ENCODE data around the gene DUOX1.

Gene DUOX1

DNA sequence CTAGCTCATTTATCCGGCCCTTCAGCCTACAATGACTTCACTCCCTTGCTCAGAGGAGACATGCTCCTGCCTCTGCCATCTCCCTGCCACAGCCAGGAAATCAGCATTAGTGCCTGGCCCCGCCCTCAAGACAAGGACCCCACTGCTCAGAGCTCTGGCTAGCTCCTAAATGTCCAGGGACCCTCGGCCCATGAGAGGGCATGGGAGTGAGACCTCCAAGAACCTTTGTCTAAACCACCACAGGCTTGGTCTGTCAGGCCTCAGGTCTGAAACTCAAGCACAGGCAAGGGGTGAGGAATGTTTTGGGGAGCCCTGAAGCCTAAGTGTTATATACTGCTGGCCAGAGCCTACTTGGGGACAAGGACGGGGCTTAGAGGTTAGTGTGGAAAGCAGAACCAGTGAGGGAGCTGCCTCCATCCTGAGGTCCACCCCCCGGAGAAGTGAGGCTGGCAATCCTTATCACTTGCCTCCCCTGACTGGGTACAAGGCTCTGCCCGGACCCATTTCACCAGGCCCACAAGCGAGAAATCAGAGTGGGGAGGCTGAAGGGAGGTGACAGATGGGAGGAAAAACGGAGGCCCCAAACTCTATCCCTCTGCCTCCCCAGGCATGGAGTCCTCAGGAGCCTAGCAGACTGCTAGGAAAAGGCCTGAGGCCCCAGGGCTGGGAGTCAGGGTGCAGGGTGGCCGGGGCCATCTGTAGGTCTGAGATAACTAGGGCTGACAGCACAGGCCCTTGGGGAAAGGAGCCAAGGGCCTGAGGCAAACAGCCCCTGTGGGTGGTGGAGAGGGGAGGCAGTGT, 39.2 kb downstream of the DUOX1 start:
- Mint-ChIP-seq H3K4me1 (peaks cover 16% of the 10 kb centered on the region), H3K27ac (peak overlapping the region; percentile 36), H3K27me3 (no peaks in the 10 kb centered on the region), H3K4me3 (peak overlapping the region; percentile 14), H3K36me3 (no peaks in the 10 kb centered on the region), H3K9me3 (no peaks in the 10 kb centered on the region)
- no peak for ATAC-seq (ENCODE audit: low read depth)
- no peak for DNase-seq (ENCODE audit: low spot score in 2 of 2)

DNA sequence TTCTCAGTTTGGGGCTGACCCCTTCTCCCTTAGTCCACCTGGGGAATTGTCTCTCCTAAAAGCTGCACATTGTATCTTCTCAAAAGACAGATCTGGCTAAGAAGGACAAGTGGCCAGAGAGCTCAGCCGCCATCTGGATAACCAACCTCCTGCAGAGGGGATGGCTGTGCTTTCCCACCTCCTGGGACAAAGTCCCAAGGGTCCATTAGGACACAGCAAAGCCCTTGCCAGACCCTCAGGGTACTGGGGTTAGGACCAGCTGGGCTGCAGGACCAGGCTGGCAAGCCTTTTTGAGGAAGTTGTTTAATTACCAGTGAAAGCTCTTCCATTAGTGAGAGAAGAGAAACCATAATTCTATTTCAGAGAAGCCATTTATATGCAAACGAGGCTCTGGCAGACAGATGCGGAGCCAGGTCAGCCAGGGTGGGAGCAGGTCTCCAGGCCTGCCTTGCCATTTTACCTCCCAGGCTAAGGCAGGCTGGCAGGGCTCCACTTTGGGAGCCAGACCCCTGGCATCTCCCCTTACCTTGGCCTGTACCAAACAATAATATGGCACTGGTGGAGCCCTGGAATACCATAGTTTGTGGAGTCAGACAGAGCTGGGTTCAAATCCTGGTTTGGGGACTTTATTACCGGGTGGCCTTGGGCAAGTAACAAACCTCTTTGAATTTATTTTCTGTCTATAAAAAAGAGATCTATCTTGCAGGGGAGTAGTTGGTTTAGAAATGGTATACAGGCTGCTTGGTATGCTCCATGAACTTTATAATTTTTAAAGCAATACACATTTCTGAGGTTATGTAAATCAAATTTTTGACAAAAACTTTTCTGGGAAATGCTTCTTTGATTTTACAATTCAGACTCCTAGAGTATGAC, 40.0 kb downstream of the DUOX1 start:
- Mint-ChIP-seq H3K27ac (peak overlapping the region; percentile 38), H3K4me3 (no peak overlapping the region), H3K4me1 (peaks cover 16% of the 10 kb centered on the region), H3K9me3 (no peaks in the 10 kb centered on the region), H3K36me3 (no peaks in the 10 kb centered on the region), H3K27me3 (no peaks in the 10 kb centered on the region)
- DNase-seq (ENCODE audit: low spot score in 2 of 2) (no peak), ATAC-seq (ENCODE audit: low read depth) (peak; percentile 11)

DNA sequence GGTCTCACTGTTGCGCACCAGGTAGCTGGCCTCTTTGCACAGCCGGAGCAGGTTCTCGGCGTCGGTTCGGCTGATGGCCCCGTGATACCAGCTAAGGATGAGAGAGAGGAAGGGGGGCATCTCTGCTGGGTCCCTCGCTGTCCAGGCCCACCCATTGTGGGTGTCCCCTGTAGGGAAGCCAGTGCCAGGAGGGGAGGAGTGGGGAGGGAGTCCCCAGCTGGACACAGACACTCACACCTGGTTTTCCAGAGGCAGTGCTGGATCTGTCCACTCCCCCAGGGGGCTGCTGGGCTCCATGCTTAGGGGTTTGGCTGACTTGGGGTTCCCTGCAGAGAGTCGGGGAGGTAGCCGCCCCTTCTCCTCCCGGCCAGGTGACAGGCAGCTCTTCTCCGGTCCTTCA, 42.1 kb downstream of the DUOX1 start:
- ATAC-seq (ENCODE audit: low read depth) (no peak), DNase-seq (ENCODE audit: low spot score in 2 of 2) (no peak)
- H3K9me3 Mint-ChIP-seq = no peaks in the 10 kb centered on the region
- no peaks in the 10 kb centered on the region for H3K27me3 Mint-ChIP-seq
- H3K36me3 Mint-ChIP-seq = peaks cover 4% of the 10 kb centered on the region
- H3K27ac Mint-ChIP-seq = no peak overlapping the region
- no peak overlapping the region for H3K4me3 Mint-ChIP-seq
- peaks cover 12% of the 10 kb centered on the region for H3K4me1 Mint-ChIP-seq

DNA sequence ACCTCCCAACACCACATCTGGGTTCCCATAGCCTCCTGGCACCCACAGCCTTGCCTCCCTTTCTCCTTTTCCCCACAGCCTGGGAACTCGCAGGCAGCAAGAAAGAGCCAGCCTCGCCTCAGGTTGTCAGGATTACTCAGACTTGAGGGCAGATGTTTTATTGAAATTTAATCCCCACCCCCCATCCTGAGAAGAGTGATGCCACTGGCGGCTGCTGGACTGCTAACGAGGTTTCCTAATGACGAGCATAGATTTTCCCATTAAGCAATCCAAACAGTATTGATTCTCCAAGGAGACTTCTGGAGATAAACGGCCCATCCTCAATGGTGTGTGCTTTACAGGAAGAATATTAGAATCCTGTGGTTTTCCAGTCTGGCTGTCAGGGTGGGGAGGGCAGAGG, 44.3 kb downstream of the DUOX1 start:
- Mint-ChIP-seq H3K4me1 (peaks cover 6% of the 10 kb centered on the region), H3K36me3 (peaks cover 7% of the 10 kb centered on the region)
- ATAC-seq (ENCODE audit: low read depth) = no peak

DNA sequence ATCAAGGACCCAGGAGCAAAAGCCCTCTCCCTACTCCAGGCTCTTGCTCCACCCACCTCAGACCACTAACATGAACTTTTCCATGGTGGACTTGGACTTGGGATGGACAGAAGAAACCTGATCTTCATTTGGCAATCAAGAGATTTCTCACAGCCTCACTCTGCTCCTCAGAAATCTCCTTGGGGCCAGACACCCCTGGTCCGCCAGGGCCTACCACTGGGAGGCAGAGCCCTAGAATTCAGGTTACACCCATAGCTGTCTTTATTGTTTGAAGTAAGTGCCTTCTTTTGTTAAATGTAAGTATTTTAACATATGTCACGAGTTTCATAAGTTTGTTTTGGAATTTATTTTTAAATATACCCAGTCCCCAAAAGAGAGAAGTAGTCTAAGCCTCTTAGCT, 44.8 kb downstream of the DUOX1 start:
- Mint-ChIP-seq H3K27me3 (no peaks in the 10 kb centered on the region), H3K4me3 (no peak overlapping the region), H3K4me1 (peaks cover 4% of the 10 kb centered on the region), H3K36me3 (peaks cover 7% of the 10 kb centered on the region), H3K27ac (no peak overlapping the region), H3K9me3 (no peaks in the 10 kb centered on the region)
- no peak for DNase-seq (ENCODE audit: low spot score in 2 of 2)
- ATAC-seq (ENCODE audit: low read depth) = no peak

More for the DNA sequence above, 44.3 kb downstream of the DUOX1 start:
- H3K27ac Mint-ChIP-seq = no peak overlapping the region
- no peak for DNase-seq (ENCODE audit: low spot score in 2 of 2)
- no peaks in the 10 kb centered on the region for H3K9me3 Mint-ChIP-seq
- H3K27me3 Mint-ChIP-seq = no peaks in the 10 kb centered on the region
- H3K4me3 Mint-ChIP-seq = no peak overlapping the region

DNA sequence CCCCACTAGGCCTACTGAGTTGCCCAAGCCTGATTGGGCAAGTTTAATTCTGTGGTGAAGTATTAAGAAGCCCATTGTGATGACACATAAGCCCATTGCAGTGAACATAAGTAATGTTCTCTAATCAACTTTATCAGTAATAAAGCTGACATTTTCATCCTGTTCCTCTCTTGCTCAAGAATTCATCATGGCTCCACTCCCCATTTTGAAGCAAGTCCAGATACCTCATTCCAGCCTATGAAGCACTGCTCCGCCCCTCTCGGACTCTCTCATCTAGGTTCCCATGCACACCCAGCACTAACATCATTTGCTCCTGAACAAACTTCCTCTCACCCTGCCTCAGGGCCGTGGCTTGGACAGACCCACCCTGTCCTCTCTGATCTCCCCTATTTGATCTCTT, 47.5 kb downstream of the DUOX1 start:
- Mint-ChIP-seq H3K27ac (no peak overlapping the region), H3K27me3 (no peaks in the 10 kb centered on the region), H3K9me3 (no peaks in the 10 kb centered on the region), H3K4me1 (peaks cover 8% of the 10 kb centered on the region), H3K4me3 (no peak overlapping the region), H3K36me3 (peaks cover 7% of the 10 kb centered on the region)
- ATAC-seq (ENCODE audit: low read depth) = no peak
- no peak for DNase-seq (ENCODE audit: low spot score in 2 of 2)

DNA sequence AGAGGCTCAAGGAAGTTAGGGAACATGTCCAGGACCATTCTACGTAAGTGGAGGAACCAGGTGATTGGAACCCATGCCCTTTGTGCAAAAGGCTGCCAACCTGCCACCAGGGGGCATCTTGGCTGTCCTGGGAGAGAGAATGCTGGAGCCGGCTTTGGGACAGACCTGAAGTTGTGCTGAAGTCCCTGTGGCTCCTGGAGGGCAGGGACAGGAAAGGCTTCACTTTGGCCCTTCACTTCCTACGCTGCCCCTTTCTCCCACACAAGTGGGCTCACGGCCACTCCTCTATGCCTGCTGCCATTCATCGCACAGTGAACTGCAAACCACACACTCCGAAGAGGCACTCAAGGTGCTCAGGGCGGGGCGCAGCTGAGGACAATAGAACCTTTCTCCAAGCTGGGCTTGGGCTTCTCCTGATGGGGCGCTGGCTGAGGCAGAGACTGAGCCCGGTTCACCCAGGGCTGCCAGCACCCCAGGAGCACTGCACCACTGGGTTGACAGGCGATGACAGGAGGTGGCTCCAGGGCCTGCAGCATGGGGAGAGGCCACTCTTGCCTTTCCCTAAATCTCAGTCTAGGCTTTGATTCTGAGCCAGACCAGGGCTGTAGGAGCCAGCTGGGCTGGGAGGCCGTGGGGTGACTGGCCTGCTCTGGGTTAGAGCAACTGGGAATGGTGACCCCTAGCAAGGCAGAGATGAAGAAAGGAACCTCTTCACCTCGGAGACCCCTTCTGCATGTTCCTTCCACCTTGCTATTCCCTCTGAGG, 49.6 kb downstream of the DUOX1 start:
- ATAC-seq (ENCODE audit: low read depth) (peak; percentile 49), DNase-seq (ENCODE audit: low spot score in 2 of 2) (no peak)
- H3K4me3 Mint-ChIP-seq = no peak overlapping the region
- H3K9me3 Mint-ChIP-seq = no peaks in the 10 kb centered on the region
- H3K27ac Mint-ChIP-seq = no peak overlapping the region
- peaks cover 7% of the 10 kb centered on the region for H3K36me3 Mint-ChIP-seq
- H3K4me1 Mint-ChIP-seq = peaks cover 8% of the 10 kb centered on the region
- no peaks in the 10 kb centered on the region for H3K27me3 Mint-ChIP-seq

DNA sequence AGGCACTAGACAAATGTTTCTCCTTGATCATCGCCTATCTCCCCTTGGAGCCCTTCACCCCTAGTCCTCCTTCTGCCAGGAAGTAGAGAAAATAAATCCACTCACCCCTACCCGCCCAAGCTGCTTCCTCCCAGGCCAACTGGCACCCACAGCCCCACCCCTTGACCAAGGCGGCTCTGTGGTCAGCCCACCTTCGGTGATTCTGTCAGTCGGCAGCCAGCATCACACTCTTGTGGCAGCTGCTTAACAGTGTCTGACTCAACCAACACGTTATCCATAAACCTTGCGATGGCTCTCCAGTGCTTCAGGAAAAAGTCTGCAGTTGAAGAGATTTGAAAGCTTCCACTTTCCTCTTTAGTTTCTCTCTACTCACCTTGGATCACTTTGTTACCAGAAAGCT, 50.4 kb downstream of the DUOX1 start:
- DNase-seq (ENCODE audit: low spot score in 2 of 2) (no peak), ATAC-seq (ENCODE audit: low read depth) (no peak)
- Mint-ChIP-seq H3K4me1 (peaks cover 8% of the 10 kb centered on the region), H3K4me3 (no peak overlapping the region), H3K9me3 (no peaks in the 10 kb centered on the region), H3K27ac (no peak overlapping the region), H3K27me3 (no peaks in the 10 kb centered on the region), H3K36me3 (peaks cover 7% of the 10 kb centered on the region)

DNA sequence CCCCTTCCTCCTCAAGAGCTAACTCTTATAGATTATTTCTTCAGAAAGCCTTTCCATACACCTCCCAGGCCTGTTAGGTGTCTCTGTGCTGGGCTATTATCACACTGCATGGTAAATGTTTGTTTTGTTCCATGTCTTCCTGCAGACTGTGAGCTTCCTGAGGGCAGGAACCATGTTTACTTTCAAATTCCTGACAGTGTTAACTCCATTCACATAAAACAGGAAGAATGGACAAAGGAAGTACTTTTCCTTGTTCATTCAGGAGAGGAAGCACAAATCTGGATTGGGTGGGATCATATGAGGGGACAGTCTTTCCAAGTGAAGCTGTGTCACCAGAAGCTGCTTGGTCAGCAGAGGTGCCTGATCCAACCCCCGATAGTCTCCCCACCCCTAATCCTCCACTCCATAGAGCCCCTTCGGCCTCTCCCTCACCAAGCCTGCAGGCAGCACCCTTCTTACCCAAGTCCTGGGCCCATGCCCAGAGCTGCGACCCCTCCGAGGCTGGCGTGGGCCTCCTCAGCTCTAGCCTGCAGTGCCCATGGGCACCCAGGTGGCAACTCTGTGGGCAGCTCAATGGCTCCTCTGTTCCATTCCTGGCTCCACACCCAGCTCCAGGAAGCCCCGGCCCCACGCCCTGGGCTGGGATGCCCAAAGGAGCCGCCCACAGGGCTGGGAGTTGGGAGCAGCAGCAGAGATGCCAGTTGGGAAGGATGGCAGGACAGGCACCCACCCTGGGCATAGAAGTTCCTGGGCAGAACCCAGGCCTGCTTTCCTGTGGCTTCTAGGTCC, 51.0 kb downstream of the DUOX1 start:
- ATAC-seq (ENCODE audit: low read depth) = no peak
- Mint-ChIP-seq H3K27me3 (no peaks in the 10 kb centered on the region), H3K27ac (no peak overlapping the region), H3K9me3 (no peaks in the 10 kb centered on the region), H3K36me3 (peaks cover 7% of the 10 kb centered on the region), H3K4me1 (peaks cover 11% of the 10 kb centered on the region), H3K4me3 (no peak overlapping the region)
- no peak for DNase-seq (ENCODE audit: low spot score in 2 of 2)

DNA sequence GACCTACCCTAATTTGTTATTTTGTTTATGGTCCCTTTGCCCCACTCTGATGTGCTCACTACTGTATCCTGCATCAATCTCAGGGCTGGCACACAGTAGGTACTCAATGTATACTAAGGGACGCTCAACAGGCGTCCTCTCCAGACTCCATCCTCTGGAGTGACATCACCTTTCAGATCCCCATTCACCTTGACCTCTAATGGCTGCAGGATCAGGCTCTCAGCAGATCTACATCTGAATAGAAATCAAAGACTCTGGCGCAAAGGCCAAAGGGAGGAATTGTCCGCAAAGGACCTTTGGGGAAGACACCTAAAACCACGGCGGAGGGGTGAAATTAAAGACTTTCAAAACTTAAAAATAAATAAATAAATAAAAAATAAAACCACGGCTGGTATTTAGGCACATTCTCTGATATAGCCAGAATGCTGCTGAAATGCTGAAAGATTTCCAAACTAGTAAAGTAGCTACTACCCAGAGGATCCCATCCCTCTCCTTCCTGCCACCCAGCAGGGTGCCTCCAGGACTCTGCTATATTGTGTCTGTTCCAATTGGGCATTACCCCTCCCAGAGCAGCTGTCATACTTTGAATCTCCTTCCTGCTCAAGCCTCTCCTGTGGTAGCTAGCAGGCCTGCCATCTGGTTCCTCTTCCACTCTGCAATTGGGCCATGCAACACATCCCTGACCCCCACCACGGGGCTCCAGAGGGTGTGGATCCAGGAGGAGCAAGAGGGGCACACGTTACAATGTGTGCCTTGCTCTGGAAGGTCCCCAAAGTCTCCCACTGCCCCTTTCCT, 51.9 kb downstream of the DUOX1 start:
- no peak overlapping the region for H3K4me3 Mint-ChIP-seq
- H3K36me3 Mint-ChIP-seq = peaks cover 4% of the 10 kb centered on the region
- no peaks in the 10 kb centered on the region for H3K9me3 Mint-ChIP-seq
- no peak for ATAC-seq (ENCODE audit: low read depth)
- no peak overlapping the region for H3K27ac Mint-ChIP-seq
- H3K4me1 Mint-ChIP-seq = peaks cover 14% of the 10 kb centered on the region
- H3K27me3 Mint-ChIP-seq = no peaks in the 10 kb centered on the region
- DNase-seq (ENCODE audit: low spot score in 2 of 2) = no peak

DNA sequence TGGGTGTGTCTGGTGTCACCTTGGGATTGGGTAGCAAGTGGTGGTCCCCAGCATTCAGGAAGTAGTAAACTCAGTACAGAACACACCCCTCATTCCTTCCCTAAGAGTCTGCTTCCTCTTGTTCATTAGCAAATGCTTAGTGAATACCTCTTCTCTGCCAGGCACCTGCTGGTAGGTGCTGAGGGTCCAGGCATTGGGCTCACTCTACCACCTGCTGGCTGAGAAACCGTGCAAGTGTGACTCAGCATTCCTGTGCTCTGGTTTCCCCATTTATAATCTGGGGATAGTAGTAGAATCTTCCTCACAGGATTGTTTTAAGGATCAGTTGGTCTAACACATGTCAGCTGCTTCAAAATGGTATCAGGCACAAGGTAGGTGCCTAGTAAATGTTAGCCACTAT, 53.2 kb downstream of the DUOX1 start:
- ATAC-seq (ENCODE audit: low read depth) (no peak), DNase-seq (ENCODE audit: low spot score in 2 of 2) (no peak)
- H3K36me3 Mint-ChIP-seq = no peaks in the 10 kb centered on the region
- no peak overlapping the region for H3K4me3 Mint-ChIP-seq
- no peak overlapping the region for H3K27ac Mint-ChIP-seq
- no peaks in the 10 kb centered on the region for H3K27me3 Mint-ChIP-seq
- peaks cover 17% of the 10 kb centered on the region for H3K4me1 Mint-ChIP-seq
- H3K9me3 Mint-ChIP-seq = no peaks in the 10 kb centered on the region

DNA sequence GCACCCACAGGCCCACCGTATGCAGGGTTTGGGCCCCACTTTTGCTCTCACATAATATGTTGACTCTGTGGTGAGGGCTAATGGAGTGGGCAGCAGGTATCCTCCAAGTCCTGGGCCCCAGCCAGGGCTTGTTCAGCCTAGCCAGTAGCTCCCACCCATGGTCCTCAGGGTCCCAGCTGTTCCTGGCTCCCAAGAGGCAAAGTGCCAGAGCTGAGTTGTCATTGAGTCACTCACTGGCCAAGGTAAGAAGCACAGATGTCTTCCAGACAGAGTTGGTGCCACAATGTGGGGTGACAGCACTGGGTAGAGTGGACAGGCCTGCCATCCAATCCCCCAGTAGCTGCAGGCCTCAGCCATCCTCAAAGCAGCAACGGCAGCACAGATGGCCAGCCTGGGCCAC, 53.7 kb downstream of the DUOX1 start:
- DNase-seq (ENCODE audit: low spot score in 2 of 2) (no peak), ATAC-seq (ENCODE audit: low read depth) (no peak)
- Mint-ChIP-seq H3K27ac (no peak overlapping the region), H3K4me3 (no peak overlapping the region), H3K4me1 (peaks cover 21% of the 10 kb centered on the region), H3K9me3 (no peaks in the 10 kb centered on the region), H3K36me3 (no peaks in the 10 kb centered on the region), H3K27me3 (no peaks in the 10 kb centered on the region)

DNA sequence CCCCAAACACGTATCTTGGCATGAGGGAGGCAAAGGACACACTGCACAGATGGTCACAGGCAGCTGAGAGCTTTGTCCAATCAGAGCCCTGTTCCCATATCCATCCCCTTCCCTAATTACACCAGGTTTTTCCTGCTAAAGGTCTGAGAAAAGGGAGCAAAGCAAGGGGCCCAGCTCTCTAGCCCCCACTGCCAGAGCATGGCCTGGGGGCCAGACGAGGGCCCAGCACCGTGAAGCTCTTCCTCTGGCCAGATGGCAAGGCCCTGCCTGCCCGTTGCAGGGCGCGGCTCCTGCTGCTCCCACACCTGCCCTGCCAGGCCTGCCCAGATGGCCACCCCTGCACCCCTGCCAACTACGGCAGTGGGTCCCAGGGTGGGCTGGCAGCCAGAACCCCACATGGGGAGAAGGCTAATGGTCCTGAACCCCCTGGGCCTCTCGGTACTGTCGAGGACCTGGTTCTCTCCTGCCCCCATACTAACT, 54.8 kb downstream of the DUOX1 start:
- Mint-ChIP-seq H3K27ac (no peak overlapping the region), H3K36me3 (no peaks in the 10 kb centered on the region), H3K27me3 (no peaks in the 10 kb centered on the region), H3K4me3 (no peak overlapping the region), H3K4me1 (peaks cover 22% of the 10 kb centered on the region), H3K9me3 (no peaks in the 10 kb centered on the region)
- DNase-seq (ENCODE audit: low spot score in 2 of 2) (no peak), ATAC-seq (ENCODE audit: low read depth) (no peak)
